Breast epithelium (tissue), 4 donors: ENCODE results near the gene MRPS10. TPM values are rescaled to one million over a fixed set of nuclear protein-coding genes. Genes with fewer than 3 reads are reported as not detected.
A peak's percentile ranks its signal among the peaks of the same experiment; 100 is the strongest.
"Not testable (repeated sequence)": the region's sequence is repeated elsewhere in the genome, so short reads cannot be mapped to it uniquely, and the experiment has no call there.

Experiments
- DNase-seq, 2 donors: peaks; one replicate each; pipeline ENCODE4 v3.0.0-alpha.2; 2019; ENCODE audit warnings: low spot score in 2 of 2
- H3K27ac ChIP-seq, 2 donors: fragments of 200-600 bp; sonication (generic) in 1 of 2; one replicate each; pipeline ENCODE4 v1.5.1; 2016 to 2019; ENCODE audit warnings: mild to moderate bottlenecking in 1 of 2
- H3K27me3 ChIP-seq, 2 donors: fragments of 200-600 bp; sonication (generic) in 1 of 2; one replicate each; pipeline versions ENCODE4 v1.5.1 to v1.6.0; 2017 to 2019; ENCODE audit warnings: control low read depth in 1 of 2, mild to moderate bottlenecking in 1 of 2
- H3K36me3 ChIP-seq: fragments of 200-600 bp; one replicate; pipeline ENCODE4 v1.5.1; 2019
- H3K4me1 ChIP-seq, 2 donors: fragments of 200-600 bp; sonication (generic); one replicate each; pipeline ENCODE4 v1.5.1; 2016 to 2019; ENCODE audit warnings: control low read depth in 1 of 2
- H3K4me3 ChIP-seq, 3 donors: fragments of 200-600 bp; sonication (generic); 1 replicate in 2 of 3; 2 replicates in 1 of 3; pipeline ENCODE4 v1.5.1; 2016 to 2019; ENCODE audit warnings: mild to moderate bottlenecking in 3 of 3, moderate library complexity in 2 of 3
- H3K9me3 ChIP-seq, 2 donors: fragments of 200-600 bp; sonication (generic) in 1 of 2; one replicate each; pipeline ENCODE4 v1.5.1; 2016 to 2019; ENCODE audit warnings: control low read depth in 1 of 2
- POLR2A ChIP-seq: fragments of 450-650 bp; IDR thresholded peaks from one replicate; pipeline ENCODE4 v1.6.1; 2016; ENCODE audit warnings: antibody characterized with exemption, mild to moderate bottlenecking, moderate library complexity
- POLR2AphosphoS5 ChIP-seq, 3 donors: sonication (generic); formaldehyde crosslinking; IDR thresholded peaks; one replicate each; pipeline ENCODE4 v1.6.1; 2017; ENCODE audit warnings: antibody characterized with exemption in 3 of 3
- intact Hi-C: fragments of 100-400 bp; cut with DNase I; formaldehyde crosslinking; loops from one replicate; pipeline ENCODE4 v1.15.1; 2023; ENCODE audit warnings: low total_unique reads
- total RNA-seq, 3 donors: library from RNA; depleted of rRNA; stranded (reverse); fragments of >200 nt; gene quantifications; one replicate each; pipeline ENCODE4 v1.1.0, GENCODE V29; 2016
- TF ChIP-seq, protein P1 (sequence below), 3 donors: fragments of 450-650 bp; IDR thresholded peaks; one replicate each; pipeline ENCODE4 v1.5.1; 2016 to 2017; ENCODE audit warnings: antibody characterized with exemption in 3 of 3, mild to moderate bottlenecking in 3 of 3, moderate library complexity in 3 of 3

MRPS10 gene
- total RNA-seq, 3 donors from 2014 or later: 25.6 to 37.0 (median 33.4) TPM

- Histone ChIP-seq H3K36me3 (no peaks in the 10 kb centered on the region), H3K27ac (no peak overlapping the region), H3K4me1 (no peaks in the 10 kb centered on the region), H3K27me3 (no peaks in the 10 kb centered on the region), H3K4me3 (no peak overlapping the region), H3K9me3 (no peaks in the 10 kb centered on the region)
- intact Hi-C loops: no loop called here
- DNase-seq: no peak
- TF ChIP-seq POLR2A (no peak), POLR2AphosphoS5 (IDR thresholded peaks at IDR 0.05) (no peak)
- TF ChIP-seq, protein P1, sequence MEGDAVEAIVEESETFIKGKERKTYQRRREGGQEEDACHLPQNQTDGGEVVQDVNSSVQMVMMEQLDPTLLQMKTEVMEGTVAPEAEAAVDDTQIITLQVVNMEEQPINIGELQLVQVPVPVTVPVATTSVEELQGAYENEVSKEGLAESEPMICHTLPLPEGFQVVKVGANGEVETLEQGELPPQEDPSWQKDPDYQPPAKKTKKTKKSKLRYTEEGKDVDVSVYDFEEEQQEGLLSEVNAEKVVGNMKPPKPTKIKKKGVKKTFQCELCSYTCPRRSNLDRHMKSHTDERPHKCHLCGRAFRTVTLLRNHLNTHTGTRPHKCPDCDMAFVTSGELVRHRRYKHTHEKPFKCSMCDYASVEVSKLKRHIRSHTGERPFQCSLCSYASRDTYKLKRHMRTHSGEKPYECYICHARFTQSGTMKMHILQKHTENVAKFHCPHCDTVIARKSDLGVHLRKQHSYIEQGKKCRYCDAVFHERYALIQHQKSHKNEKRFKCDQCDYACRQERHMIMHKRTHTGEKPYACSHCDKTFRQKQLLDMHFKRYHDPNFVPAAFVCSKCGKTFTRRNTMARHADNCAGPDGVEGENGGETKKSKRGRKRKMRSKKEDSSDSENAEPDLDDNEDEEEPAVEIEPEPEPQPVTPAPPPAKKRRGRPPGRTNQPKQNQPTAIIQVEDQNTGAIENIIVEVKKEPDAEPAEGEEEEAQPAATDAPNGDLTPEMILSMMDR (IDR thresholded peaks at IDR 0.05): no peak
Measured at GRCh38 chr6:42194056-42194455, 23.6 kb downstream of the MRPS10 start.

DNA sequence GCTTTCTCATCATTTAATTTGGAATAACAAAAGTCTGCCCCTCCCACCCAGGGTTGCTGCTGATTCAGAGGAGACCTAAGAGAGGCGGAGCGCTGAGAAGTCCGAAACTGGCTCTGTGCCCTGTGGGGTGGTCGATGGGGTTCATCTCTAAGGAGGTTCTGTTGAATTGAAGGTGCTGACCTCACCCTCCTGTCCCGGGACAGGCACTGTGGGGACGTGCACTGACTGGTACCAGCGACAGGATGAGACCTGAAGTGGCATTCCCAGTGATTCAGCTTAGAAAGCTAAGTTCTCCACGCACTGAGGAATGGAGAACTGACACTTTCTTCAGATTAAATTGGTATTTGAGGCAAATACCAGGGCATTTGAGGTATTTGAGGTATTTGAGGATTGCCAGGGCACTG lies 24.2 kb downstream of the MRPS10 start:
- H3K4me1 ChIP-seq: no peaks in the 10 kb centered on the region
- no peaks in the 10 kb centered on the region for H3K27me3 ChIP-seq
- TF ChIP-seq, protein P1 (IDR thresholded peaks at IDR 0.05): no peak
- TF ChIP-seq POLR2AphosphoS5 (IDR thresholded peaks at IDR 0.05) (no peak), POLR2A (no peak)
- no peaks in the 10 kb centered on the region for H3K9me3 ChIP-seq
- H3K27ac ChIP-seq: peak overlapping the region in 1 of 2 donors; percentile 38
- no peak overlapping the region for H3K4me3 ChIP-seq
- no peaks in the 10 kb centered on the region for H3K36me3 ChIP-seq
- no peak for DNase-seq
- intact Hi-C loops: no loop called here

DNA sequence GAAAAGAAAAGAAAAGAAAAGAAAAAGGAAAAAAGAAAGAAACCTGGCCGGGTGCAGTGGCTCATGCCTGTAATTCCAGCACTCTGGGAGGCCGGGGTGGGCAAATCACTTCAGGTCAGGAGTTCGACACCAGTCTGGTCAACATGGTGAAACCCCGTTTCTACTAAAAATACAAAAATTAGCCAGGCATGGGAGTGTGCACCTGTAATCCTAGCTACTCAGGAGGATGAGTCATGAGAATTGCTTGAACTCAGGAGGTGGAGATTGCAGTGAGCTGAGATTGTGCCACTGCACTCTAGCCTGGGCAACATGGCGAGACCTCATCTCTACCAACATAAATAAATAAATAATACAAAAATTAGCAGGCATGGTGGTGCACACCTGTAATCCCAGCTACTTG lies 25.3 kb downstream of the MRPS10 start:
- intact Hi-C loops, H3K4me1 ChIP-seq, H3K36me3 ChIP-seq, H3K27ac ChIP-seq, H3K4me3 ChIP-seq, DNase-seq, H3K27me3 ChIP-seq, H3K9me3 ChIP-seq: not testable (repeated sequence)

DNA sequence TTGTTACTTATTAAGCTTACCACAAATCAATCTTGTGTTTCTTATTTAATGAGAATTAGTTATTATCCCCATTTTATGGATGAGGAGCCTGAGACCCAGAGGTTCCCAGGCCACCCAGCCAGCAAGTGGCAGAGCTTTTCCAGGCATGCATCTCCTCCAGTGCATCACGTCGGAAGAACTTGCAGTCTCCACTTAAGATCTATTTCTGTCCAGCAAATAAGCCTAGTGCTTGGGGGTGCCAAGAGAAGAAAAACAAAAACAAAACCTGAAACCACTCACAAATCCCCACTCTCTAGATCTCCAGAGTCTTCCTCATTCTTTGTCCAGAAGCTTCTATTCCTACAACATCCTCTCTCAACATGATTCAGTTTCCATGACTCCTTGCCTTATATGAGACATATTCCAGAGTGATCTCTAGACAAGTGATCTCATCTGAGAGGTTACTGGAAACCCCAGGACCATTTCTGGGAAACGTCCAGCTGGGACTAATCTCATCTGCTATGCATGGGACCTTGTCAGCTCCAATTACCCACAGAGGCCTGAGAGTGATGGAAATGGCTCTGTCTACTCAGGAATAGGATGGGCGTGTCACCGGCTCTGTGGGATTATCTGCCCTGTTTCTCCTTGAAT lies 27.0 kb downstream of the MRPS10 start:
- DNase-seq: no peak
- no peaks in the 10 kb centered on the region for H3K36me3 ChIP-seq
- TF ChIP-seq POLR2AphosphoS5 (IDR thresholded peaks at IDR 0.05): no peak
- TF ChIP-seq, protein P1 (IDR thresholded peaks at IDR 0.05): no peak
- TF ChIP-seq POLR2A: no peak
- H3K27ac ChIP-seq: no peak overlapping the region
- no peaks in the 10 kb centered on the region for H3K27me3 ChIP-seq
- intact Hi-C loops: no loop called here
- no peak overlapping the region for H3K4me3 ChIP-seq
- H3K4me1 ChIP-seq: no peaks in the 10 kb centered on the region
- H3K9me3 ChIP-seq: no peaks in the 10 kb centered on the region

DNA sequence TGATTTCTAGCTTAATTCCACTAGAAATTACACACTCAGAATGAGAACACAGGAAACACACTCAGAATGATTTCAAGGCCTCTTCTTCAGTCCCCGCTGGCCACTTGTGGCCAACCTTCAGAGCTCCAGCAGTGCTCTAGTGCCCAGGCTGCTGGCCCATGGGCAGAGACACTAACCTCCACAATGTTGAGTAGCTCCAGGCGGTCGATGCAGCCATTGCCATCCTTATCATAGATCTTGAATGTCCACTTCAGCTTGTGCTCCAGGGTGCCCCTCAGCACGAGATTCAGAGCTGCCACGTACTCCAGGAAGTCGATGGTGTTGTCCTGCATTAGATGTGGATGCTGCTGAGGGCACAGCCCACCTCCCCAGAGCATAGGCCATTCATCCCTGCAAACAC lies 29.3 kb downstream of the MRPS10 start:
- DNase-seq: no peak
- TF ChIP-seq POLR2AphosphoS5 (IDR thresholded peaks at IDR 0.05): no peak
- TF ChIP-seq, protein P1 (IDR thresholded peaks at IDR 0.05): no peak
- TF ChIP-seq POLR2A: no peak
- intact Hi-C loops: no loop called here
- Histone ChIP-seq H3K4me3 (no peak overlapping the region), H3K4me1 (no peaks in the 10 kb centered on the region), H3K9me3 (no peaks in the 10 kb centered on the region), H3K27ac (no peak overlapping the region), H3K27me3 (no peaks in the 10 kb centered on the region), H3K36me3 (no peaks in the 10 kb centered on the region)

GRCh38 chr6:42185597-42185996 lies 32.1 kb downstream of the MRPS10 start:
- Histone ChIP-seq H3K27me3 (no peaks in the 10 kb centered on the region), H3K36me3 (no peaks in the 10 kb centered on the region), H3K27ac (no peak overlapping the region), H3K4me3 (no peak overlapping the region), H3K4me1 (no peaks in the 10 kb centered on the region), H3K9me3 (no peaks in the 10 kb centered on the region)
- TF ChIP-seq POLR2AphosphoS5 (IDR thresholded peaks at IDR 0.05): no peak
- TF ChIP-seq, protein P1 (IDR thresholded peaks at IDR 0.05): no peak
- TF ChIP-seq POLR2A: no peak
- no peak for DNase-seq
- intact Hi-C loops: no loop called here
